K562 (cell line): ENCODE measurements around the gene CENPN. TPM values are rescaled to one million over a fixed set of nuclear protein-coding genes. Genes with fewer than 3 reads are reported as not detected.
A peak's percentile ranks its signal among the peaks of the same experiment; 100 is the strongest.

Source experiments
- JUND ChIP-seq, 2 experiments: IDR thresholded peaks; 2 replicates in 1 of 2; 3 replicates in 1 of 2; pipeline ENCODE4 v1.6.1; 2011; ENCODE audit warnings: borderline replicate concordance in 2 of 2, low read depth in 2 of 2, low read length in 2 of 2, improper control_type of control experiment in 1 of 2, missing biosample characterization in 1 of 2, missing genetic modification characterization in 1 of 2, missing genetic modification reagents in 1 of 2
- MGA ChIP-seq: fragments of 450-650 bp; IDR thresholded peaks from 2 replicates; pipeline ENCODE4 v1.6.1; 2016; ENCODE audit warnings: mild to moderate bottlenecking, moderate library complexity
- RBM17 ChIP-seq: fragments of 200-400 bp; formaldehyde crosslinking; IDR thresholded peaks from 2 replicates; pipeline ENCODE4 v1.6.1; 2017; ENCODE audit warnings: low read depth, mild to moderate bottlenecking, low read length, borderline replicate concordance
- polyA plus RNA-seq, 8 experiments: library from polyadenylated mRNA; depleted of rRNA in 4 of 8; stranded (reverse) in 5 of 8; unstranded in 3 of 8; fragments of >200 nt; fragmentation: Nextera tagmentation in 2 of 8; fragmentation: Illumina TruSeq in 1 of 8; extraction: Ambion mirVana in 2 of 8; extraction: Trizol in 1 of 8; gene quantifications; 2 replicates each; pipeline versions ENCODE4 v1.2.1 to v1.2.3, GENCODE V29; 2011 to 2014; ENCODE audit warnings: inconsistent platforms in 1 of 8, missing spikeins in 1 of 8
- total RNA-seq, 7 experiments: library from RNA; depleted of rRNA in 6 of 7; stranded (reverse); fragments of >200 nt in 6 of 7; fragmentation: Illumina TruSeq in 2 of 7; extraction: Trizol in 2 of 7; gene quantifications; 2 replicates each; pipeline versions ENCODE4 v1.2.1 to v1.2.3, GENCODE V29; 2011 to 2021; ENCODE audit warnings: low replicate concordance in 1 of 7
- TF ChIP-seq, protein P1 (sequence below), 2 experiments: fragments of 450-650 bp in 1 of 2; sonication (generic) in 1 of 2; formaldehyde crosslinking in 1 of 2; IDR thresholded peaks; 2 replicates each; pipeline versions ENCODE4 v1.7.1 to v1.9.0; 2016 to 2022; ENCODE audit warnings: inconsistent platforms in 1 of 2, mild to moderate bottlenecking in 1 of 2, missing genetic modification reagents in 1 of 2

The CENPN gene
- total and polyA plus RNA-seq, 9 of the 15 experiments (the other 6 are each of a cell fraction or from before 2014, with no cell fraction given), result 92.3 to 384 (median 140) TPM

DNA sequence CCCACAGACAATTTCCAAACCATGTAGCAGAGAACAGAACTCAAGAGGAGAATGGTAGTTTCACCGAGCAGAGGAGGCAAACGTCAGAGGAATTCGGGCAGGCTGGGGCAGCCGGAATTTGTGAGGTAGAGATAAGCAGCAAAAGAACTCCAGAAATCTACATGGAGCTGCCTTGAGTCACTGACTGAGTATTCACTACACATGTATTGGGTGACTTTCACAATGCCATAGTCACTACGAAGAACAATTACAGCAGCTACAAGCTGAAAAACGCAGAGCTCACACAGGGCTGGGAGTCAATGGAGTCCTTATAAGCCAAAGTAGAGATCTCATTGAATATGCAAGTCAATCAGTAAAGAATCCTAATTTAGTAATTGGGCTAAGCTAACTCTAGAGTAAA is 13.7 kb upstream of the CENPN start (continued):
- TF ChIP-seq MGA (no peak), JUND (IDR thresholded peaks at IDR 0.05; ENCODE audit: borderline replicate concordance, low read depth, low read length) (peak; percentile 72), JUND (tag; IDR thresholded peaks at IDR 0.05; ENCODE audit: borderline replicate concordance, low read depth, low read length) (peak; percentile 48; the same call in 1 of the 3 replicates), RBM17 (no peak)
- TF ChIP-seq, protein P1, sequence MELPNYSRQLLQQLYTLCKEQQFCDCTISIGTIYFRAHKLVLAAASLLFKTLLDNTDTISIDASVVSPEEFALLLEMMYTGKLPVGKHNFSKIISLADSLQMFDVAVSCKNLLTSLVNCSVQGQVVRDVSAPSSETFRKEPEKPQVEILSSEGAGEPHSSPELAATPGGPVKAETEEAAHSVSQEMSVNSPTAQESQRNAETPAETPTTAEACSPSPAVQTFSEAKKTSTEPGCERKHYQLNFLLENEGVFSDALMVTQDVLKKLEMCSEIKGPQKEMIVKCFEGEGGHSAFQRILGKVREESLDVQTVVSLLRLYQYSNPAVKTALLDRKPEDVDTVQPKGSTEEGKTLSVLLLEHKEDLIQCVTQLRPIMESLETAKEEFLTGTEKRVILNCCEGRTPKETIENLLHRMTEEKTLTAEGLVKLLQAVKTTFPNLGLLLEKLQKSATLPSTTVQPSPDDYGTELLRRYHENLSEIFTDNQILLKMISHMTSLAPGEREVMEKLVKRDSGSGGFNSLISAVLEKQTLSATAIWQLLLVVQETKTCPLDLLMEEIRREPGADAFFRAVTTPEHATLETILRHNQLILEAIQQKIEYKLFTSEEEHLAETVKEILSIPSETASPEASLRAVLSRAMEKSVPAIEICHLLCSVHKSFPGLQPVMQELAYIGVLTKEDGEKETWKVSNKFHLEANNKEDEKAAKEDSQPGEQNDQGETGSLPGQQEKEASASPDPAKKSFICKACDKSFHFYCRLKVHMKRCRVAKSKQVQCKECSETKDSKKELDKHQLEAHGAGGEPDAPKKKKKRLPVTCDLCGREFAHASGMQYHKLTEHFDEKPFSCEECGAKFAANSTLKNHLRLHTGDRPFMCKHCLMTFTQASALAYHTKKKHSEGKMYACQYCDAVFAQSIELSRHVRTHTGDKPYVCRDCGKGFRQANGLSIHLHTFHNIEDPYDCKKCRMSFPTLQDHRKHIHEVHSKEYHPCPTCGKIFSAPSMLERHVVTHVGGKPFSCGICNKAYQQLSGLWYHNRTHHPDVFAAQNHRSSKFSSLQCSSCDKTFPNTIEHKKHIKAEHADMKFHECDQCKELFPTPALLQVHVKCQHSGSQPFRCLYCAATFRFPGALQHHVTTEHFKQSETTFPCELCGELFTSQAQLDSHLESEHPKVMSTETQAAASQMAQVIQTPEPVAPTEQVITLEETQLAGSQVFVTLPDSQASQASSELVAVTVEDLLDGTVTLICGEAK (IDR thresholded peaks at IDR 0.05), result 0 out of 2 replicates have a peak, but pooled peaks have one; percentile 33
- TF ChIP-seq, protein P1 (CRISPR knock-in tag; IDR thresholded peaks at IDR 0.05), result no peak
